ENCODE results near the gene KMT2C.

KMT2C gene

DNA sequence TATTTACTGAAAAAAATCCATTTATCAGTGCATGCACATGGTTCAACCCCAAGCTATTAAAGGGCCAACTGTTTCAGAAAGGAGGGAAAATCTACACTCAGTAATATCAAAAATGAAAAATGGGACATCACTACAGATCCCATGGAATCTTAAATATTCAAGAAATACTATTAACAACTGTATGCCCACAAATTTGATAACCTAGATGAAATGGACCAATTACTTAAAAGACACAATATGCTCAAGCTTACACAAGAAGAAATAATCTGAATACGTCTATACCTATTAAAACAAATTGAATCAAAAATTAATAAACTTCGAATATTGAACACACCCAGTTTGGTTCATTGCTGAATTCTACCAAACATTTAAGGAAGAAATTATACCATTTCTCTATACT, 87.9 kb downstream of the KMT2C start:
- TF ChIP-seq, protein P1, sequence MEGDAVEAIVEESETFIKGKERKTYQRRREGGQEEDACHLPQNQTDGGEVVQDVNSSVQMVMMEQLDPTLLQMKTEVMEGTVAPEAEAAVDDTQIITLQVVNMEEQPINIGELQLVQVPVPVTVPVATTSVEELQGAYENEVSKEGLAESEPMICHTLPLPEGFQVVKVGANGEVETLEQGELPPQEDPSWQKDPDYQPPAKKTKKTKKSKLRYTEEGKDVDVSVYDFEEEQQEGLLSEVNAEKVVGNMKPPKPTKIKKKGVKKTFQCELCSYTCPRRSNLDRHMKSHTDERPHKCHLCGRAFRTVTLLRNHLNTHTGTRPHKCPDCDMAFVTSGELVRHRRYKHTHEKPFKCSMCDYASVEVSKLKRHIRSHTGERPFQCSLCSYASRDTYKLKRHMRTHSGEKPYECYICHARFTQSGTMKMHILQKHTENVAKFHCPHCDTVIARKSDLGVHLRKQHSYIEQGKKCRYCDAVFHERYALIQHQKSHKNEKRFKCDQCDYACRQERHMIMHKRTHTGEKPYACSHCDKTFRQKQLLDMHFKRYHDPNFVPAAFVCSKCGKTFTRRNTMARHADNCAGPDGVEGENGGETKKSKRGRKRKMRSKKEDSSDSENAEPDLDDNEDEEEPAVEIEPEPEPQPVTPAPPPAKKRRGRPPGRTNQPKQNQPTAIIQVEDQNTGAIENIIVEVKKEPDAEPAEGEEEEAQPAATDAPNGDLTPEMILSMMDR (conservative IDR thresholded peaks at IDR 0.05): no peak
- TF ChIP-seq ZFX (IDR thresholded peaks at IDR 0.05): no peak
- no peak overlapping the region for H3K27ac ChIP-seq

DNA sequence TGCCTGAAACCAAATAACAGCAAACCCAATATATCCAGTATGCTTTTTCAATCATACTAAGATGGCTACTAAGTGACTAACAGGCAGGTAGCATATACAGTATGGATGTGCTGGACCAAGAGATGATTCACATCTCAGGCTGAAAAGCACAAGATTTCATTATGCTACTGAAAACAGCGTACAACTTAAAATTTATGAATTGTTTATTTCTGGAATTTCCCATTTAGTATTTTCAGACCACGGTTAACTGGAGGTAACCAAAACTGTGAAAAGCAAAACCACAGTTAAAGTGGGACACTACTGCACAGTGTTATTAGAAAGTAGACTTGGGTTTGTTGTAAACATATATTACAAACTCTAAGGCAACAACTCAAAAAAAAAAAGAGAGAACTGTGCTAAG, 91.5 kb downstream of the KMT2C start:
- no peak for TF ChIP-seq ZFX (IDR thresholded peaks at IDR 0.05)
- TF ChIP-seq, protein P1 (conservative IDR thresholded peaks at IDR 0.05): no peak
- no peak overlapping the region for H3K27ac ChIP-seq

DNA sequence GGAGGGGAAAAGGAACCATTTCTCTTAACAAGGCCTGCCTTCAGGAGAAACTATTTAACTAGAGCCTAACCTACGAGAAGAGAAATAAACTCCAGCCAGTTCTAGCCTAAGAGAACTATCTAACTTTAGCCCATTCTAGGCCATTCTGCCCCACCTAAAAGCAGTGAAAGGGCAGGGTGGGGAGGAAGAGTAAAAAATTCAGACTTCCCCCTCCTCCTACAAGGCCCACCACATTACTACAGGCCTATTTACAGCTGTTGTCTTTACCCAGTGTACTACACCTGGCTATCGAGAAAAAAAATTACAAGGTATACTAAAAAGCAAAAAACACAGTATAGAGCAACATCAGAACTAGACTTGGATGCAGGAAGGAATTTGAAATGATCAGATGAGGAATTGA, 93.0 kb downstream of the KMT2C start:
- TF ChIP-seq, protein P1 (conservative IDR thresholded peaks at IDR 0.05): no peak
- no peak for TF ChIP-seq ZFX (IDR thresholded peaks at IDR 0.05)
- H3K27ac ChIP-seq: no peak overlapping the region

DNA sequence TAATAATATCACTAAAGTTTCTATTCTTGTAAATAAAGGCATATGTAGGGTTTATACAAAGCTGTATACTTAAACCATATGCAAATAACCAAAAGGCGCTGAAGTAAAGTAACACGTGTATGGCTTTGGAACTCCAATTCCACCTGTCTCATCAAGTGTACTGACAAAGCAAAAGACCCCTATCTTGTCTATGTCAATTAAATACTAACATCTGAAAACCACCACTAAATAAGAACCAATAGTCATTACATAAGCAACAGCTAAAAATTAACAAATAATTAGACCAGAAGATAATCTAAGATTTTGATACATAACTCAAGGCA, 93.9 kb downstream of the KMT2C start:
- H3K27ac ChIP-seq: no peak overlapping the region
- TF ChIP-seq, protein P1 (conservative IDR thresholded peaks at IDR 0.05): no peak
- TF ChIP-seq ZFX (IDR thresholded peaks at IDR 0.05): no peak

DNA sequence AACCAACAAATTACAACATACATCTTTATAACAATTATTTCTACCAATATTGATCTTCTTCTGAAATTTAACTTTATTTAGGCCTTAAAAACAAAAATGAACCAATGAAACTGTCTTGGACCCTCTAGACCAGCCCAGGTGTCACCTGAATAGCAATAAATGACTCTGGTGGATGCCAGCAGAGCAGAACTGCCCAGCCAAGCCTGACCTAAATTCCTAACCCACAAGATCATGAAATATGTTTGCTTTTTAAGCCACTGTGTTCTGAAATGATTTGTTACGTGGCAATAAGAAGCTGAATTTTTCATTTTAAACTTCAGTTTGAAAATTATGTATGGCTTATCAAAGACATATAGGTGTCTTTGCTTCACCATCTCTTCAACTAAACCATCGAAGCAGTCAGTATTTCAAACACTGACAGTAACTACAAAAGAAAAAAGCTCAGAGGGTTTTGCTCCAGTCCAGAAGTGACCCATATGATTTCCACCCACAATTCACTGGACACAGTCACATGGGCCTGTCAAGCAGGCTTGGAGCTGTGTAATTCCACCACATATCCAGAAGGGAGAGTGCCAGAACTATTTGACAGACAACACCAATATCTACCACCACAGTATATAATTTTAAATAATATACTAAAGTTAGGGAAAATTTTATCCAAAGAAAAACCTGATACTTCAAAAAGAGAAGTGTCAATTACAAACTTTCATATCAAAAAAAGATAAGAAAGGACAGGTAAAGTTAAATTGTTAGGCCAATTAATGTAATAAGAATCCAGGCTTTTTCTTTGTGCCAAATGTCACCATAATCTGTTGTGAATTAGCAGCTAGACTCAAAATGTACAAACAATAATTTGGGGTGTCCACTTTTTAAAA, 94.5 kb downstream of the KMT2C start:
- H3K27ac ChIP-seq: no peak overlapping the region
- TF ChIP-seq ZFX (IDR thresholded peaks at IDR 0.05): no peak
- TF ChIP-seq, protein P1 (conservative IDR thresholded peaks at IDR 0.05): peak; percentile 81

DNA sequence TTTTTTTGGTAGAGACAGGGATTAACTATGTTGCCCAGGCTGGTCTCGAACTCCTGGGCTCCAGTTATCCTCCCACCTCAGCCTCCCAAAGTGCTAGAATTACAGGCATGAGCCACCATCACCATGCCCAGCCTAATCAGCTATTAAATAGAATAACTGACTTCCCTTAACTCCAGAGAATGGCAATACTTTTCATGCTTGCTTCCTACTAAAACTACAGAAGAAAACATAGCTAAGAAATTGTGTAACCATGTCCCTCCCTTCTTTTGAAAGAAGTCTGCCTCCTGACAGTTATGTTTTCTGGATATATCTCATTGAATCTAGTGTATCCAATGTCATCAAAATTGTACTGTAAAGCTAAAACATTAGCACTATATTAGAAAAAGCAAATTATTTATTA, 95.6 kb downstream of the KMT2C start:
- no peak overlapping the region for H3K27ac ChIP-seq
- TF ChIP-seq ZFX (IDR thresholded peaks at IDR 0.05): no peak
- TF ChIP-seq, protein P1 (conservative IDR thresholded peaks at IDR 0.05): no peak

DNA sequence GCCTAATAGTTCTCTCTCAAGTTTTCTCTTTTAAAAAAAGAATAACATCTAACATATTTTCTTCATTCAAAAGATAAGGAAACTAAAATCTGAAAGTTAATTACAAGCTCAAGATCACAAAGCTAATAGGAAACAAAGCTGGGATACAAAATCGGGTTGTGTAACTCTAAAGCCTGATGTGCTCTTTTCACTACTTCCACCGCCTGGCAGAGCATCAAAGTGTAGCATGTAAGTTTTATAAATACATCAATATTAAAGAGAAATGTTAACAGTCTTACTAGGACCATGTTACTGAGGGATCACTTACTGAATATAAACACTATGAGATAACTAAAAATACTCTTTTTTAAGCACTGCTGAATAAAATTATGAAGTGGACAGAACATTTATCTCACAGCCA, 97.2 kb downstream of the KMT2C start:
- H3K27ac ChIP-seq: no peak overlapping the region
- TF ChIP-seq ZFX (IDR thresholded peaks at IDR 0.05): no peak
- TF ChIP-seq, protein P1 (conservative IDR thresholded peaks at IDR 0.05): no peak
